Amygdala (tissue), 56 donors: ENCODE measurements around the gene ASTN2.

Experiments used
- DNase-seq, 56 donors: peaks; one replicate each; lab custom pipeline; 2025; lab: John Stamatoyannopoulos, UW

The ASTN2 gene

GRCh38 chr9:117187498-117187897 lies 227.4 kb downstream of the ASTN2 start:
- no peak for DNase-seq

- no peak for DNase-seq
Observed at GRCh38 chr9:117184173-117184572, 230.7 kb downstream of the ASTN2 start.

- no peak for DNase-seq
Observed at GRCh38 chr9:117182046-117182445, 232.8 kb downstream of the ASTN2 start.

GRCh38 chr9:117180896-117181445 lies 233.9 kb downstream of the ASTN2 start:
- DNase-seq = no peak

GRCh38 chr9:117178596-117179375 lies 236.1 kb downstream of the ASTN2 start:
- DNase-seq = peak in 38 of 56 donors; percentile 5 to 75 (median 30)

- DNase-seq = no peak
Observed at GRCh38 chr9:117170567-117170966, 244.3 kb downstream of the ASTN2 start.

GRCh38 chr9:117169089-117169621 lies 245.7 kb downstream of the ASTN2 start:
- DNase-seq = peak in 1 of 56 donors; percentile 23

- no peak for DNase-seq
Observed at GRCh38 chr9:117164512-117164911, 250.3 kb downstream of the ASTN2 start.

GRCh38 chr9:117160254-117160653 lies 254.6 kb downstream of the ASTN2 start:
- DNase-seq = no peak

GRCh38 chr9:117156771-117157535 lies 257.9 kb downstream of the ASTN2 start:
- DNase-seq = no peak

GRCh38 chr9:117156144-117156688 lies 258.6 kb downstream of the ASTN2 start:
- no peak for DNase-seq

GRCh38 chr9:117153021-117153420 lies 261.8 kb downstream of the ASTN2 start:
- peak in 1 of 56 donors; percentile 5 for DNase-seq

GRCh38 chr9:117151716-117152115 lies 263.1 kb downstream of the ASTN2 start:
- DNase-seq = no peak

- no peak for DNase-seq
Observed at GRCh38 chr9:117149996-117150395, 264.9 kb downstream of the ASTN2 start.

- DNase-seq = no peak
Observed at GRCh38 chr9:117145811-117146490, 268.9 kb downstream of the ASTN2 start.

- no peak for DNase-seq
Observed at GRCh38 chr9:117145081-117145480, 269.8 kb downstream of the ASTN2 start.

GRCh38 chr9:117138231-117138630 lies 276.6 kb downstream of the ASTN2 start:
- DNase-seq = peak in 1 of 56 donors; percentile 3

- DNase-seq = no peak
Observed at GRCh38 chr9:117136461-117136860, 278.4 kb downstream of the ASTN2 start.

GRCh38 chr9:117135501-117136098 lies 279.3 kb downstream of the ASTN2 start:
- no peak for DNase-seq
